GM18526 (cell line): ENCODE data around the gene KIF19.

Experiments
- POLR2A ChIP-seq: IDR thresholded peaks from 3 replicates; pipeline ENCODE4 v1.6.1; 2011; ENCODE audit not compliant: insufficient read length; ENCODE audit errors: extremely low read depth

KIF19 gene

DNA sequence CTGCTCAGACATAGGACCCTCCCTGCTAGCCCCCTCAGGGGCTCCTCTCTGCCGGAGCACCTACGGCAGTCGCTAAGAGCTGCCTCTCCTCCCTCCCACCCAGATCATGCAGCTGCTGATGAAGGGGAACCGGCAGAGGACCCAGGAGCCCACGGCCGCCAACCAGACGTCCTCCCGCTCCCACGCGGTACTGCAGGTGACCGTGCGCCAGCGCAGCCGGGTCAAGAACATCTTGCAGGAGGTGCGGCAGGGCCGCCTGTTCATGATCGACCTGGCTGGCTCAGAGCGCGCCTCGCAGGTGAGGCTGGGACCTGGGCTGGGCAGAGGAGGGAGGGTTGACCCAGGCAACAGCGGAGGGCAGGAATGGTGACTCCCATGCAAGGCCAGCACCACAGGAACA, 18.6 kb downstream of the KIF19 start:
- no peak for TF ChIP-seq POLR2A

DNA sequence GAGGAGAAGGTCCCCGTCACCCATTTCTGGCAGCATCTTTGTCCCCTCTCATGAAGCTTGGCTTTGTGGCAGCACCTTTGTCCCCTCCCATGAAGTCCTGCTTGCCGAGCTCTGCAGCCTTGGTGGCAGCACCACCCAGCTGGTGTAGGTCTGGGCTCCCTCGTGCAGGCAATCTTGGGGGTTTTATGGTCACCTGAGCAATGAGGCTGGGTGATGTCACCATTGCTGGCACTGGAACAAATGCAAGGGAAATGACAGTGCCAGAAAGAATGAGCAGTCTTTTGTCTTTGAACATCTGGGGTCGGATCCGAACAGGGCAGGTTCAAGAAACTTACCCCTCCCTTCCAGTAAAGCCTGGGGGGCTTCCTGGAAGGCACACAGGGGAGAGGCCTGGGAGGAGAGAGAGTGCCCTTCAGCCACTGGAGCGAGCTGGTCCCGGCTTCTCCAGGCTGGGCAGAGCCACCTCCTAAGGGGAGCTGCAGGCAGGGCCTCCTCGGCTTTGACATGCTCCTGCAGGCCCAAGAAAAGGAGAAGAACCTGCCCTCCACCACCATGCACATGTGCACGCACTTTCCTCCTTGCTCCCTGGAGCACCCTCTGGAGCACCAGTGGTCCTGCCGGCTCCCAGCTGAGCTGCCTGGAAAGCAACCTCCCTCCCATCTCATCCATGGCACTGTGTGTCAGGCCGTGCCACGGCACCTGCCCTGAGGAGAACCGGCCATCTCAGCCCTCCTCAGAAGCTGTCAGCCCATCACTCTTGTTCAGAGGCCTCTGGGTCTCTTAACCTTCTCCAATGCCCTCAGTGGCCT, 19.6 kb downstream of the KIF19 start:
- no peak for TF ChIP-seq POLR2A

DNA sequence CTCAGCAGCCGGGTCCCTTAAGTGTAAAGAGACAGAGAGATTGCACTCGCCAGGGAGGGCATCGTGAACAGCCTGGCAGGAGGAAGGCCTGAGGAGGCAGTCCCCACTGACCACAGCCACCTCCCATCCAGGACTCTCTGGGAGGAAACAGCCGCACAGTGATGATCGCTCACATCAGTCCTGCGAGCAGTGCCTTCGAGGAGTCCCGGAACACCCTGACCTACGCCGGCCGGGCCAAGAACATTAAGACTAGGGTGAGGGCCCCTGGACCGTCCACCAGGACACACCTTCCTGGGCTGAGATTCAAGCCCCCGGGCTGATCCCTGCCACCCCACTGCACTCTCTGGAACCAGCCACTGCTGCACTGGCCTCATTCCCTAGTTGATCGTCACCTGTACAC, 21.6 kb downstream of the KIF19 start:
- TF ChIP-seq POLR2A = no peak

DNA sequence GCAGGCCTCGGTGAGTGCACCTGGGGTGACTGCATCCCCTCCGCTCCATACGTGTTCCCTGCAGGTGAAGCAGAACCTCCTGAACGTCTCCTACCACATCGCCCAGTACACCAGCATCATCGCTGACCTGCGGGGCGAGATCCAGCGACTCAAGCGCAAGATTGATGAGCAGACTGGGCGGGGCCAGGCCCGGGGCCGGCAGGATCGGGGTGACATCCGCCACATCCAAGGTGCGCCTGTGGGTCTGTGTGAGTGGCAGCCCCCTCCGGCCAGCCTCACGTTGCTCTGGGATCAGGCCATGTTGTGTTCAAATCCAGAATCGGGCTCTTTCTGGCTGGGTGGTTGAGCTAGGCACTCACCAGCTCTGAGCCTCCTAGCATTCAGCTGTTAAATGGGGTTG, 23.1 kb downstream of the KIF19 start:
- TF ChIP-seq POLR2A = no peak

DNA sequence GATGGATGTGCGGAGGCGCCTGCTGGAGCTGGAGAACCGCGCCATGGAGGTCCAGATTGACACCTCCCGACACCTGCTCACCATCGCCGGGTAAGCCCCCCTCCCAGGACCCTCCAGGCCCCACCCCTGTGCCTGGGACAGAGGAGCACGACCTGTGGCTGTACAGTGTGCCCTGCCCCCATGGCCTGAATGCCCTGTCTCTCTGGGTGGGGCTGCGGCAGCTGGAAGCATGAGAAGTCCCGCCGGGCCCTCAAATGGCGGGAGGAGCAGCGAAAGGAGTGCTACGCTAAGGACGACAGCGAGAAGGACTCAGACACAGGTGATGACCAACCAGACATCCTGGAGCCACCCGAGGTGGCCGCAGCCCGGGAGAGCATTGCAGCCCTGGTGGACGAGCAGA, 24.5 kb downstream of the KIF19 start:
- TF ChIP-seq POLR2A = no peak

DNA sequence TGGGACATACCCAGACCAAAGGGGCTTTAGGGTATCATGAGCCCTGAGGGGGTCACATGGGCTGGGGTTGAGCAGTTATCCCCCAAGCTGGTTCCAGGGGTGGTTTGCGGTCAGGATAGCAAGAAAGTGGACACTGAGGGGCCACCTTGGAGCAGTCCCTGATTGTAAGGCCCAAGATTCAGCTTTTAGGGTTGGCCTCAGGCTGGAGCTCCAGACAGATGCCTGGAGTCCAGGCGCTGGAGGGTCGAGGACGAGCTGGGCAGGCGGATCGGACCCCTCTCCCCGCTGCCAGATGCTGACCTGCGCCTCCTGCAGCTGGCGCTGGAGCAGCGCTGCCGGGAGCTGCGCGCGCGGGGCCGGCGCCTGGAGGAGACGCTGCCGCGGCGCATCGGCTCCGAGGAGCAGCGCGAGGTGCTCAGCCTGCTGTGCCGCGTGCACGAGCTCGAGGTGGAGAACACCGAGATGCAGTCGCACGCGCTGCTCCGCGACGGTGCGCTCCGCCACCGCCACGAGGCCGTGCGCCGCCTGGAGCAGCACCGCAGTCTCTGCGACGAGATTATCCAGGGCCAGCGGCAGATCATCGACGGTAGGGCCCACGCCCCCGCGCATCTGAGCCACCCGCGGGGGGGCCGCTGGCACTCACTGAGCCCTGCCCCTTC, 25.7 kb downstream of the KIF19 start:
- TF ChIP-seq POLR2A = no peak

DNA sequence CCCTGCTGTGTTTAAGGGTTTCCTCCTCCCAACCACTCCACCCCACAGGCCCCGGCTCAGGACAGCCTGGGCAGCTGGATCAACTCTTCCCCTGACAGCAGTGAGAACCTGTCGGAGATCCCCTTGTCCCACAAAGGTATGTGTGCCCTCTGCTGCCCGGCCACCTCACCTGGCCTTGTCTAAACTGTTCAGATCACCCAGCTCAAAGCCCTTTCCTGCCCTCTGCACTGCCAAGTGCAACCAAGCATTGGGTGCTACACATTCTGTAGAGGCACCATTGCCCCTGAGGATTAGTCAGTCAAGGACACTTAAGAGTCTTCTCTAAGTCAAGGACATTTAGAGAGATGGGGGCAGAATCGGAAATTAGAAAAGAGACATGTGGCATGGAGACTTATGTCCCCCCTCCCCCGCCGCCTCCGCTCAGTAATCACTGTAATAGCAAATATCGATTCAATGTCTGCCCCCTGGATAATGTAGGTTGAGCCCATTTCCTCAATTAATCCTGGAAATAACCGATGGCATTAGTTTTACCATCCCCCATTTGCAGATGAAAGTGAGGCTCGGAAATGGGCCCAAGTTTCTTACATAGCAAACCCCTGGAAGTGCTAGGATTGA, 27.5 kb downstream of the KIF19 start:
- no peak for TF ChIP-seq POLR2A

DNA sequence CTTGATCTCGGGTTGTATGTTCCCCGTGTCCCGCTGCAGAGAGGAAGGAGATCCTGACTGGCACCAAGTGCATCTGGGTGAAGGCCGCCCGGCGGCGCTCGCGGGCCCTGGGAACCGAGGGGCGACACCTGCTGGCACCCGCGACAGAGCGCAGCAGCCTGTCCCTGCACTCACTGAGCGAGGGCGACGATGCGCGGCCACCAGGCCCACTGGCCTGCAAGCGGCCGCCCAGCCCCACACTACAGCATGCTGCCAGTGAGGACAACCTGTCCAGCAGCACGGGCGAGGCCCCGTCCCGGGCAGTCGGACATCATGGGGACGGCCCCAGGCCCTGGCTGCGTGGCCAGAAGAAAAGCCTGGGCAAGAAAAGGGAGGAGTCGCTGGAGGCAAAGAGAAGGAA, 28.1 kb downstream of the KIF19 start:
- no peak for TF ChIP-seq POLR2A

DNA sequence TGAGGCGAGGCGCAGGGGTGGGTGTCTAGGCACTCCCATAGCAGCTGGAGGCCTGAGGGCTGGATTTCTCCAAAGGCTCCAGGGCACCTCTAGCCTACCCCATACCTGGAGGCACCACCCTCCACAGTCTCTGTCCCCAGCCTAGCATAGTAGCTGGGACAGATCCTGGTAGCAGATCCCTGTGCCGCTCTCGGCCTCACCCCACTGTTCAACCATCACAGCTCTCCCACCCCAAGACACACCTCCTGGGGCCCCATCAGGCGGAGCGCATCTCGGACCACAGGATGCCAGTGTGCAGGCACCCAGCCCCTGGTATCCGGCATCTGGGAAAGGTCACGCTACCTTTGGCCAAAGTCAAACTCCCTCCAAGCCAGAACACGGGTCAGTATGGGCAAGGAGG, 28.5 kb downstream of the KIF19 start:
- TF ChIP-seq POLR2A = no peak

DNA sequence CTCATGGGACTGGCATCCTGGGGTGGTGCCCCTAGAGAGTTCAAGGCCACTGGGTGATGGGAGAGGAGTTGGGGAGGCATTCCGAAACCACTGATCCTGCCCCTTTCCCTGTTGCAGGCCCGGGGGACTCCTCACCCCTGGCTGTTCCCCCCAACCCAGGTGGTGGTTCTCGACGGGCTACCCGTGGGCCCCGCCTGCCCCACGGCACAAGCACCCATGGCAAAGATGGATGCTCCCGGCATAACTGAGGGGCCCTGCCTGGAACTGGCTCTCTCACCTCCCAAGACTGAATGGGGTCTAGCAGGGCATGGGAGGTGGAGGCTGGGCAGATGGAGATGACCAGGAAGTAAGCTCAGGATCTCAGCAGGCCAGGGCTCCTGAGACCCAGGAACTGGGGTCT, 29.0 kb downstream of the KIF19 start:
- no peak for TF ChIP-seq POLR2A

DNA sequence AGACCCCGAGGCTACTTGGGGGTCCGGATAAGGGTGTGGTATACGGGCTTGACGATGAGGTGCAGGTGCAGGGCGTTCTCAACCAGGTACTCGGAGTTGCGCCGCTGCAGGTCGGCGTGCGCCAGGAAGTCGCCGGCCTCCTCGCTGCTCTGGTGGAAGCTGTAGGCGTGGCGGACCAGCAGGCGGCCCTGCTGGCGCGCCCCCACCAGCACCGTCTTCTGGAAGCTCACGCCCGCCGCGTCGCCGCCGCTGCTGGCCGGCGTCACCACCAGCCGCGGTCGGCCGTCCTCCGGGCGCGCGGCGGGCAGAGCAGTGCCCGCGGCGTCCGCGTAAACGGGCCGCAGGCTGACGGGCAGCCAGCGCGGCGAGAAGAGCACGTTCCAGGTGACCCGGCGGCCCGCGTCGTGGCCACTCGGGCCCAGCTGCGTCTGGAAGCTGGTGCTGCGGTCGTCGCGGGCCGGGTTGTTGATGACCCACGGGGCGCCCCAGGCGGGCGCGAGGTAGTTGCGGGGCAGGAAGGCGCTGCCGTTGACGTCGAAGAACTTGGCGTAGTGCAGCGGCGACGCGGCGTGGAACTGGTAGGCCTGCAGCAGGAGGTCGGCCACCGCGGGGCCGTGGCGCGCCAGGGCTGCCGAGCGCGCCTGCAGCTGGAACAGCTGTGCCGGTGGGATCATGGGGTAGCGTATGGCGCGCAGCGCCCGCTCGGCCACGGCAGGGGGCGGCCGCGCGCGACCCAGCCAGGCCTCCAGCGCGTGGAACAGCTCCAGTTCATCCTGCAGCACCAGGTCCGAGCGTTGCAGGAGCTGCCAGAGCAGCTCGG, 30.8 kb downstream of the KIF19 start:
- TF ChIP-seq POLR2A = no peak

DNA sequence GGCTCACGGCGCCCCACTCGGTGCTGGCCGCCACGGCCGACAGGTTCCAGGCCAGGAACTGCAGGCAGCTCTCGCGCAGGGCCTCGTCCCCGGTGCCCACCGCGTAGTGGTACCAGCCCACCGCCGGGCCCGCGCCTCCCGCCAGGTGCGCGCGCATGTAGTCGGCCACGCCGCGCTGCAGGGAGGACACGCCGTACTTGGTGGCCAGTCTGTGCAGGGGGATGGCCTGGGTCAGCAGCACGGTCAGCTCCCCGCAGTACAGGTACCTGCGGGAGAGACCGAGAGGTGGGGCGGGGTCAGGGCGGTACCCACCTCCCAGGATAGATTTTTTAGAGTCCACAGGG, 31.4 kb downstream of the KIF19 start:
- TF ChIP-seq POLR2A = no peak

DNA sequence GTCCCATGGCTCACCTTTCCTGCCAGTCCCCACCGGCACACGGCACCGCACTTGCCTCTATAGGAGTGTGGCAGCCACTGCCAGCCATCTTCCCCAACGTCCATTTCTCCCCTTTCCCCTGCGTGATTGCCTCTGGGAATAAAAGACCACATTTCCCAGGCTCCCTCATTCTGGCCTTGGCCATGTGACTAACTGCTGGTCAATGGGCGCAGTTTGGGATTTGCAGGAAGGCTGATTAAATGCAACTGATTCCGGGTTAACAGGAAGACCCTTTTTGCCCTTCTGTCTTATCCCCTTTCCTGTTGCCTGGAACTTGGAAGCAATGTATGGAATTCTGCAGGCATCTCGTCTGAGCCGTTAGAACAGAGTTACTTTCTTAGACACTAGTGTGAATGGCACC, 32.7 kb downstream of the KIF19 start:
- no peak for TF ChIP-seq POLR2A

DNA sequence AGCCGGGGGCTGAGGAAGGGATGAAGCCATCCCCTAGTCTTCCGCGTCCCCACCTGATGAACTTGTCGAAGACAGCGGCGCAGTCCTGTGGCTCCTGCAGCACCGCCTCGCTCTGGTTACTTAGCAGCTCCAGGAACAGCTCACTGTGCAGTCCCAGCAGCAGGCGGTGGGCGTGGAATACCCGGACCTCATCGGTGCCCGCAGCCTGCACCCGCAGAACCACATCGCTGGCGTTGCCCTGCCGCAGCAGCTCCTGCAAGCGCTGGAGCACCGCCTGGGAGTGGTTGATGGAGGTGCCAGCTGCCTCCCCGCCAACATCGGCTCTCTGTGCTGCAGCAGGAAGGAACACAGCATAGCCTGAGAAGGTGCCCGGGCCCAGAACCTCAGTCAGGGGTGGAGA, 33.9 kb downstream of the KIF19 start:
- TF ChIP-seq POLR2A = no peak

DNA sequence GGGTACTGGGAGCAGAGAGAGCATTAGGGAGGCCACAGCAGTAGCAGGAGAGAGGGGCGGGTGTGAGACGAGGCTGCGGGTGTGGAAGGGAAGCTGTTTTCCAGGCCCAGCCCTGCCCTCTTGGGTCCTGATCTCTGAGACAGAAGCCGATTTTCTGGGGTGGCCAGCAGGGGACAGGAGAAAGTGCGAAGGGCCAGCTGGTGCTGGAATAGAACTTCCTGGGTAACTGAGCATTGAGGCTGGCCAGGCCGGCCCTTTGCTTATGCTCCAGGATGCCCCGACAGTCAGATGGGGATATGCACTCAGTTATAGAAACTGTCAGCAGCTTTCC, 34.8 kb downstream of the KIF19 start:
- TF ChIP-seq POLR2A = no peak
